Fibroblast of villous mesenchyme (primary cell): ENCODE results near the gene ADGRG6. TPM values are rescaled to one million over a fixed set of nuclear protein-coding genes. Genes with fewer than 3 reads are reported as not detected.

Source experiments
- DNase-seq: peaks from one replicate; pipeline ENCODE4 v3.0.0-alpha.2; 2010; ENCODE audit warnings: low read depth
- H3K4me3 ChIP-seq: 2 replicates; pipeline ENCODE4 v1.5.1; 2011; ENCODE audit warnings: low read depth, mild to moderate bottlenecking, low read length
- CTCF ChIP-seq: IDR thresholded peaks from 2 replicates; pipeline ENCODE4 v1.5.1; 2012; ENCODE audit warnings: low read depth, mild to moderate bottlenecking, low read length; ENCODE audit not compliant: insufficient read depth
- total RNA-seq: library from RNA; depleted of rRNA; stranded (reverse); fragments of >200 nt; gene quantifications from 2 replicates; pipeline ENCODE4 v1.2.3, GENCODE V29; 2012

The ADGRG6 gene
- total RNA-seq, 1 donor: 153 TPM

GRCh38 chr6:142469220-142469619 lies 167.4 kb downstream of the ADGRG6 start:
- DNase-seq: no peak
- TF ChIP-seq CTCF: no peak

GRCh38 chr6:142470421-142470820 lies 168.6 kb downstream of the ADGRG6 start:
- no peak for TF ChIP-seq CTCF
- DNase-seq: no peak
- H3K4me3 ChIP-seq: no peak overlapping the region

More at GRCh38 chr6:142469220-142469619, 167.4 kb downstream of the ADGRG6 start:
- H3K4me3 ChIP-seq: no peak overlapping the region

- no peak overlapping the region for H3K4me3 ChIP-seq
- TF ChIP-seq CTCF: peak; percentile 53
- peak; percentile 73 for DNase-seq
Measured at GRCh38 chr6:142474531-142475289, 172.9 kb downstream of the ADGRG6 start.

GRCh38 chr6:142476452-142476851 lies 174.6 kb downstream of the ADGRG6 start:
- no peak for TF ChIP-seq CTCF
- DNase-seq: no peak
- no peak overlapping the region for H3K4me3 ChIP-seq

- no peak overlapping the region for H3K4me3 ChIP-seq
- no peak for TF ChIP-seq CTCF
- peak; percentile 28 for DNase-seq
Measured at GRCh38 chr6:142478117-142478516, 176.3 kb downstream of the ADGRG6 start.

GRCh38 chr6:142481466-142481865 lies 179.7 kb downstream of the ADGRG6 start:
- no peak for DNase-seq
- TF ChIP-seq CTCF: no peak
- H3K4me3 ChIP-seq: no peak overlapping the region

- no peak for TF ChIP-seq CTCF
- DNase-seq: peak; percentile 3
Measured at GRCh38 chr6:142482249-142482648, 180.4 kb downstream of the ADGRG6 start.

More at GRCh38 chr6:142482249-142482648, 180.4 kb downstream of the ADGRG6 start:
- H3K4me3 ChIP-seq: no peak overlapping the region
